HG03039 (cell line): ENCODE results near the gene PPP1R14B.
"Not testable (repeated sequence)": the region's sequence is repeated elsewhere in the genome, so short reads cannot be mapped to it uniquely, and the experiment has no call there.

ENCODE experiments used
- ATAC-seq: cut with Tn5 transposase; IDR thresholded peaks from one replicate; pipeline ENCODE4 v1.9.1; 2021; ENCODE audit warnings: mild to moderate bottlenecking, moderate library complexity; ENCODE audit not compliant: unreplicated experiment

Gene PPP1R14B

GRCh38 chr11:64246621-64246870 is 197 bp downstream of the PPP1R14B start:
- ATAC-seq, result not testable (repeated sequence)

GRCh38 chr11:64245797-64246620 is 734 bp downstream of the PPP1R14B start:
- no peak for ATAC-seq

GRCh38 chr11:64245401-64245796 is 1.3 kb downstream of the PPP1R14B start:
- ATAC-seq, result no peak

- no peak for ATAC-seq
Measured at GRCh38 chr11:64244966-64245365, 1.8 kb downstream of the PPP1R14B start.

GRCh38 chr11:64244107-64244506 is 2.6 kb downstream of the PPP1R14B start:
- no peak for ATAC-seq

- ATAC-seq, result no peak
Measured at GRCh38 chr11:64243236-64243854, 3.4 kb downstream of the PPP1R14B start.

- peak; percentile 6 for ATAC-seq
Measured at GRCh38 chr11:64241491-64242374, 5.0 kb downstream of the PPP1R14B start.

- peak; percentile 66 for ATAC-seq
Measured at GRCh38 chr11:64241241-64241490, 5.6 kb downstream of the PPP1R14B start.

- ATAC-seq, result peak; percentile 42
Measured at GRCh38 chr11:64240435-64241240, 6.1 kb downstream of the PPP1R14B start, which contains the start of gene FKBP2. TSS of gene FKBP2 (plus strand) at chr11:64241095. CDS start at chr11:64242388, 1,293 bp downstream.

- no peak for ATAC-seq
Measured at GRCh38 chr11:64239662-64240434, 6.9 kb downstream of the PPP1R14B start.

GRCh38 chr11:64238999-64239398 is 7.7 kb downstream of the PPP1R14B start:
- no peak for ATAC-seq

GRCh38 chr11:64238076-64238475 is 8.7 kb downstream of the PPP1R14B start:
- no peak for ATAC-seq

GRCh38 chr11:64237484-64237951 is 9.2 kb downstream of the PPP1R14B start:
- ATAC-seq, result no peak

GRCh38 chr11:64235437-64236161 is 11.1 kb downstream of the PPP1R14B start:
- ATAC-seq, result no peak

- peak; percentile 30 for ATAC-seq
Measured at GRCh38 chr11:64234647-64235379, 11.9 kb downstream of the PPP1R14B start.

GRCh38 chr11:64233913-64234586 is 12.7 kb downstream of the PPP1R14B start, which contains the start of gene VEGFB:
TSS of gene VEGFB (plus strand) at chr11:64234584. CDS start at chr11:64234834, 250 bp downstream.
- peak; percentile 31 for ATAC-seq

GRCh38 chr11:64232967-64233315 is 13.8 kb downstream of the PPP1R14B start:
- no peak for ATAC-seq
